Fibroblast of lung (primary cell): ENCODE measurements around the gene RNF150. TPM values are rescaled to one million over a fixed set of nuclear protein-coding genes. Genes with fewer than 3 reads are reported as not detected.
"Not testable (repeated sequence)": the region's sequence is repeated elsewhere in the genome, so short reads cannot be mapped to it uniquely, and the experiment has no call there.

Experiments
- DNase-seq, 2 donors: peaks; one replicate each; pipeline versions ENCODE4 v3.0.0 to v3.0.0-alpha.2; 2010; ENCODE audit warnings: low read depth in 2 of 2
- H2AFZ ChIP-seq: 2 replicates; pipeline ENCODE4 v1.5.1; 2012; ENCODE audit warnings: low read length, control low read depth, inconsistent platforms
- H3K27ac ChIP-seq: 2 replicates; pipeline ENCODE4 v1.5.1; 2011; ENCODE audit warnings: low read length, control low read depth; ENCODE audit not compliant: insufficient read depth
- H3K27me3 ChIP-seq: 2 replicates; pipeline ENCODE4 v1.5.1; 2011; ENCODE audit warnings: mild to moderate bottlenecking, low read length; ENCODE audit not compliant: control insufficient read depth, insufficient read depth
- H3K36me3 ChIP-seq: 2 replicates; pipeline ENCODE4 v1.5.1; 2011; ENCODE audit warnings: low read length; ENCODE audit not compliant: control insufficient read depth, insufficient read depth
- H3K4me1 ChIP-seq: 2 replicates; pipeline ENCODE4 v1.5.1; 2011; ENCODE audit warnings: low read length; ENCODE audit not compliant: control insufficient read depth, insufficient read depth; ENCODE audit errors: extremely low read depth
- H3K4me2 ChIP-seq: 2 replicates; pipeline ENCODE4 v1.5.1; 2011; ENCODE audit warnings: low read length, control low read depth; ENCODE audit not compliant: insufficient read depth; ENCODE audit errors: extremely low read depth
- H3K4me3 ChIP-seq, 4 experiments: fragments of 200-600 bp in 1 of 4; sonication (generic) in 1 of 4; replicated peaks in 1 of 4; 2 replicates each; pipeline ENCODE4 v1.5.1; 2011 to 2016; ENCODE audit warnings: low read length in 4 of 4, low read depth in 3 of 4, mild to moderate bottlenecking in 3 of 4, control low read depth in 2 of 4, inconsistent platforms in 1 of 4, mixed read lengths in 1 of 4; ENCODE audit not compliant: insufficient read depth in 1 of 4; ENCODE audit errors: control extremely low read depth in 1 of 4
- H3K79me2 ChIP-seq: 2 replicates; pipeline ENCODE4 v1.5.1; 2012; ENCODE audit warnings: mild to moderate bottlenecking, low read length, inconsistent platforms; ENCODE audit not compliant: control insufficient read depth, insufficient read depth
- H3K9ac ChIP-seq: 2 replicates; pipeline ENCODE4 v1.5.1; 2011; ENCODE audit warnings: mild to moderate bottlenecking, low read length, control low read depth; ENCODE audit not compliant: insufficient read depth
- H3K9me3 ChIP-seq: 2 replicates; pipeline ENCODE4 v1.5.1; 2012; ENCODE audit warnings: low read depth, low read length; ENCODE audit not compliant: control insufficient read depth, insufficient read depth
- H4K20me1 ChIP-seq: 2 replicates; pipeline ENCODE4 v1.5.1; 2011; ENCODE audit warnings: low read length; ENCODE audit not compliant: control insufficient read depth, insufficient read depth; ENCODE audit errors: extremely low read depth
- EZH2 ChIP-seq: IDR thresholded peaks from 2 replicates; pipeline ENCODE4 v1.5.1; 2012; ENCODE audit warnings: low read length, control low read depth, mild to moderate bottlenecking; ENCODE audit errors: missing control alignments
- polyA plus RNA-seq, 2 donors: library from polyadenylated mRNA; depleted of rRNA in 1 of 2; stranded (reverse) in 1 of 2; unstranded in 1 of 2; fragments of >200 nt; gene quantifications; 2 replicates each; pipeline ENCODE4 v1.2.1, GENCODE V29; 2011 to 2012; ENCODE audit warnings: missing spikeins in 1 of 2
- total RNA-seq: library from RNA; depleted of rRNA; stranded (reverse); fragments of >200 nt; gene quantifications from 2 replicates; pipeline ENCODE4 v1.2.1, GENCODE V29; 2014
- TF ChIP-seq, protein P1 (sequence below), 2 donors: IDR thresholded peaks in 1 of 2; conservative IDR thresholded peaks in 1 of 2; 1 replicate in 1 of 2; 2 replicates in 1 of 2; pipeline ENCODE4 v1.5.1; 2011 to 2012; ENCODE audit warnings: low read length in 2 of 2, control low read depth in 1 of 2, inconsistent platforms in 1 of 2, low read depth in 1 of 2, mild to moderate bottlenecking in 1 of 2

The RNF150 gene
- total and polyA plus RNA-seq, 2 donors (not counting 1 experiment from before 2014, with no cell fraction given), result 0.66 to 5.6 TPM

DNA sequence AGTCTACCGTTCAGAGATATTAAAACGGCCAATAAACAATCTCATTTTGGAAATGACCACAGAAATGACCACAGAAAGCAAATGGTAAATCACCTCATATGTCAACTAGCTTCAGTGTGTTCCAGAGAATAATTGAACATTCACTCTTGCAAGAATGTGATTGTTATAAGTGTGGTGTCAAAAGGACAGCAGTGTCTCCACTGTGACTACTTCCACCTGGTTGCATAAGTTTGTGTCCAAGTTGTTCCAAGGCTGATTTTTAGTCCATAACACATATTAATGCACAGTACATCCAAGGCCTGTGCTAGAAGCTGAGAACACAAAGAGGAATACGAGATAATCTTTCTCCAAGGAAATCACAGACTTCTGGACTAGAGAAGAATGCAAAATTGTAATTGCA lies 37.4 kb upstream of the RNF150 start:
- TF ChIP-seq, protein P1, sequence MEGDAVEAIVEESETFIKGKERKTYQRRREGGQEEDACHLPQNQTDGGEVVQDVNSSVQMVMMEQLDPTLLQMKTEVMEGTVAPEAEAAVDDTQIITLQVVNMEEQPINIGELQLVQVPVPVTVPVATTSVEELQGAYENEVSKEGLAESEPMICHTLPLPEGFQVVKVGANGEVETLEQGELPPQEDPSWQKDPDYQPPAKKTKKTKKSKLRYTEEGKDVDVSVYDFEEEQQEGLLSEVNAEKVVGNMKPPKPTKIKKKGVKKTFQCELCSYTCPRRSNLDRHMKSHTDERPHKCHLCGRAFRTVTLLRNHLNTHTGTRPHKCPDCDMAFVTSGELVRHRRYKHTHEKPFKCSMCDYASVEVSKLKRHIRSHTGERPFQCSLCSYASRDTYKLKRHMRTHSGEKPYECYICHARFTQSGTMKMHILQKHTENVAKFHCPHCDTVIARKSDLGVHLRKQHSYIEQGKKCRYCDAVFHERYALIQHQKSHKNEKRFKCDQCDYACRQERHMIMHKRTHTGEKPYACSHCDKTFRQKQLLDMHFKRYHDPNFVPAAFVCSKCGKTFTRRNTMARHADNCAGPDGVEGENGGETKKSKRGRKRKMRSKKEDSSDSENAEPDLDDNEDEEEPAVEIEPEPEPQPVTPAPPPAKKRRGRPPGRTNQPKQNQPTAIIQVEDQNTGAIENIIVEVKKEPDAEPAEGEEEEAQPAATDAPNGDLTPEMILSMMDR (conservative IDR thresholded peaks at IDR 0.05 in 1 of 2, IDR thresholded peaks at IDR 0.05 in 1 of 2; ENCODE audit: low read depth in 1 of 2, low read length in 2 of 2), result no peak
- TF ChIP-seq EZH2, result no peak
- no peak overlapping the region for H2AFZ ChIP-seq
- no peaks in the 10 kb centered on the region for H3K4me1 ChIP-seq
- H3K4me3 ChIP-seq, result no peak overlapping the region
- H3K4me2 ChIP-seq, result no peak overlapping the region
- no peaks in the 10 kb centered on the region for H4K20me1 ChIP-seq
- peak in 1 of 2 donors; percentile 5 for DNase-seq
- H3K27ac ChIP-seq, result no peak overlapping the region
- no peak overlapping the region for H3K9ac ChIP-seq
- H3K27me3 ChIP-seq, result no peaks in the 10 kb centered on the region
- no peaks in the 10 kb centered on the region for H3K36me3 ChIP-seq
- H3K79me2 ChIP-seq, result no peaks in the 10 kb centered on the region
- H3K9me3 ChIP-seq, result no peaks in the 10 kb centered on the region

DNA sequence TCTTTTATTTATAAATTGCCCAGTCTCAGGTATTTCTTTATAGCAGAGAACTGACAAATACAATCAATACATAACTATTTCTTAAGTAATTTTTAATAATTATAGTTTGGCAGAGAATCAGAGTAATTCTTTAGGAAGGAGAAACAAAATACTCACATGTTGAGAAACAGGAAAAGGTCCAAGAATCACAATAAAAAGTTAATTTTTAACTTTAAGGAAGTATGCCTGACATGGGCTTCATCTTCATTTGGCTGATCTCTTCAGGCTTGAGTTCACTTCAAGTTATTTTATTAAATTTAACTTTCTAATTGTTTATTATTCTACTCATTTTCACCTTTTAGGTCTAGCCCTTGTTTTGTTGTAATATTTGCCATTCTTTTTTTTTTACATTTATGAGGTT lies 36.1 kb upstream of the RNF150 start:
- no peak for TF ChIP-seq EZH2
- H3K27me3 ChIP-seq, result no peaks in the 10 kb centered on the region
- H3K9ac ChIP-seq, result no peak overlapping the region
- H3K4me2 ChIP-seq, result no peak overlapping the region
- no peaks in the 10 kb centered on the region for H3K36me3 ChIP-seq
- no peak overlapping the region for H2AFZ ChIP-seq
- no peaks in the 10 kb centered on the region for H3K79me2 ChIP-seq
- no peak overlapping the region for H3K27ac ChIP-seq
- H4K20me1 ChIP-seq, result no peaks in the 10 kb centered on the region
- no peaks in the 10 kb centered on the region for H3K9me3 ChIP-seq
- DNase-seq, result no peak
- H3K4me3 ChIP-seq, result no peak overlapping the region
- no peaks in the 10 kb centered on the region for H3K4me1 ChIP-seq

DNA sequence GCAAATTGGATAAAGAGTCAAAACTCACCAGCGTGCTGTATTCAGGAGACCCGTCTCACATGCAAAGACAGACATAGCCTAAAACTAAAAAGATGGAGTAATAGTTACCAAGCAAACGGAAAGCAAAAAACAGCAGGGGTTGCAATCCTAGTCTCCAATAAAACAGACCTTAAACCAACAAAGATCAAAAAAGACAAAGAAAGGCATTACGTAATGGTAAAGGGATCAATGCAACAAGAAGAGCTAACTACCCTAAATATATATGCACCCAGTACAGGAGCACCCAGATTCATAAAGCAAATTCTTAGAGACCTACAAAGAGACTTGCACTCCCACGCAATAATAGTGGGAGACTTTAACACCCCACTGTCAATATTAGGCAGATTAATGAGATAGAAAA lies 31.7 kb upstream of the RNF150 start:
- not testable (repeated sequence) for H3K4me1 ChIP-seq, H3K4me3 ChIP-seq, H3K27me3 ChIP-seq, DNase-seq, H3K9me3 ChIP-seq, H3K9ac ChIP-seq, H3K79me2 ChIP-seq, H3K27ac ChIP-seq, H4K20me1 ChIP-seq, H3K4me2 ChIP-seq, H2AFZ ChIP-seq, H3K36me3 ChIP-seq

DNA sequence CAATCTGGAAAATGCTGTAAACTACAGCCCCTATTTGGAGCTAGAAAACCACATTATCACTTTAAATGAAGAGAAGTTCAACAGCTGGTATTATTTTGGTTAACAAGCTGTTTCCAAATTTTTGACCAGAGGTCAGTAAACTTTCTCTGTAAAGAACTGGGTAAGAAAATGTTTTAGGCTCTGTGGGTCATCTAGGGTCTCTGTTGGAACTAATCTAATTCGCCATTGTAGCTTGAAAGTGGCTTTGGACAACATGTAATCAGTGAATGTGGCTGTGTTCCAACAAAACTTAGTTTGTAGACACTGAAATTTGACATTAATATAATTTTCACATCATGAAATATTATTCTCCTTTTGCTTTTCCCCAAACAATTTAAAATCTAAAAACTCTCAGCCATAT lies 25.8 kb upstream of the RNF150 start:
- Histone ChIP-seq H3K36me3 (no peaks in the 10 kb centered on the region), H3K27me3 (no peaks in the 10 kb centered on the region), H3K4me2 (no peak overlapping the region), H2AFZ (no peak overlapping the region), H4K20me1 (no peaks in the 10 kb centered on the region), H3K4me3 (no peak overlapping the region), H3K9ac (no peak overlapping the region), H3K79me2 (no peaks in the 10 kb centered on the region), H3K4me1 (no peaks in the 10 kb centered on the region), H3K9me3 (no peaks in the 10 kb centered on the region), H3K27ac (no peak overlapping the region)
- no peak for TF ChIP-seq EZH2
- TF ChIP-seq, protein P1 (conservative IDR thresholded peaks at IDR 0.05 in 1 of 2, IDR thresholded peaks at IDR 0.05 in 1 of 2; ENCODE audit: low read depth in 1 of 2, low read length in 2 of 2), result no peak
- DNase-seq, result no peak
